Measurements from ENCODE around the gene SMARCA5. TPM values are rescaled to one million over a fixed set of nuclear protein-coding genes. Genes with fewer than 3 reads are reported as not detected.

SMARCA5 gene
- total RNA-seq, 4 donors from 2014 or later = 21.5 to 35.9 (median 26.2) TPM

DNA sequence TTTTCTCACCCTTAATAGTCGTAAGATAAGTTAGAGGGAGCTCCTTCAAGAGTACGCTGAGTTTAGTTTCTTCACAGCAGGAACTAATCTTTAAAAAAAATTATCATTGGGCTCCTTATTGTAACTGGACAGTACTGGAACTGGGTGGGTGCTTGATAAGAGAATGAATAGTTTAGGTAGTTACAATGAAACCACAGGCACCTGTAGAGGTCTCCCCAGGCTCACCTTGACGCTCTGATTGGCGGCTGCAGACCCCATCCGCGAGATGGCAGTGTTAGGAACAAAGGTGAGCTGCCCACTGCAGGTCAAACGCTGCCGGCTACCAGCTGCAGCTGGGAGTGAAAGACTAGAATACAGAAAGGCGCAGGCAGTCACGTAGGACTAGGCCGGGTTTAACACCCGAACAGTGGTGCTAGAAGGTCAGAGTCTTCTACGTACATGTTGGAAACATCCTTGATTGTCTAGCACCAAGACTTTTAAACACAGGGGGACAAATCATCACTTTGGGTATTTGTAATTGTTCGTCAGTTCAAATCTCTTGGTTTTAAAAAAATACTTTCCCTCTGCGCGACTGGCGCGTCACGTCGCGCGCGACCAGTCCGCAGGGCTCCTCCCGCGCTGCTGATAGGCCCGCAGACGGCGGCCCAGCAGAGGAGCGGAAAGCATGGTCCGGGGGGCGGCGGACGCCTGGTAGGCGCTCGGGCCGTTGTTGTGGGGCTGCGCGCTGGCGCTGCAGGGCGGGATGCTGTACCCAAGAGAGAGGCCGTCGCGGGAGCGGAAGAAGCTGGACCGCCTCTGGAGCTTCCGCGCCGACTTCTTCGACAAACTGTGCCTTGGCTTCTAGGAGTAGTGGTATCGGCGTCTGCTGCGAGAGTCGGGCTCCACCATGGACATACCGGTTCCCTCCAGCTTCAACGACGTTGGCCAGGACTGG, 45.6 kb downstream of the SMARCA5 start:
- Histone ChIP-seq H3K9me3 (no peaks in the 10 kb centered on the region), H3K4me1 (peaks cover 0 to 6% (median 0%) of the 10 kb centered on the region in 4 donors), H3K36me3 (peaks cover 0 to 6% (median 0%) of the 10 kb centered on the region in 3 donors), H3K4me3 (peak overlapping the region; percentile 41 to 66 (median 59)), H3K27ac (peak overlapping the region; percentile 33 to 74 (median 60)), H3K27me3 (no peaks in the 10 kb centered on the region)
- TF ChIP-seq POLR2A (IDR thresholded peaks at IDR 0.05) = peak in 1 of 2 donors; percentile 15
- TF ChIP-seq, protein P1, sequence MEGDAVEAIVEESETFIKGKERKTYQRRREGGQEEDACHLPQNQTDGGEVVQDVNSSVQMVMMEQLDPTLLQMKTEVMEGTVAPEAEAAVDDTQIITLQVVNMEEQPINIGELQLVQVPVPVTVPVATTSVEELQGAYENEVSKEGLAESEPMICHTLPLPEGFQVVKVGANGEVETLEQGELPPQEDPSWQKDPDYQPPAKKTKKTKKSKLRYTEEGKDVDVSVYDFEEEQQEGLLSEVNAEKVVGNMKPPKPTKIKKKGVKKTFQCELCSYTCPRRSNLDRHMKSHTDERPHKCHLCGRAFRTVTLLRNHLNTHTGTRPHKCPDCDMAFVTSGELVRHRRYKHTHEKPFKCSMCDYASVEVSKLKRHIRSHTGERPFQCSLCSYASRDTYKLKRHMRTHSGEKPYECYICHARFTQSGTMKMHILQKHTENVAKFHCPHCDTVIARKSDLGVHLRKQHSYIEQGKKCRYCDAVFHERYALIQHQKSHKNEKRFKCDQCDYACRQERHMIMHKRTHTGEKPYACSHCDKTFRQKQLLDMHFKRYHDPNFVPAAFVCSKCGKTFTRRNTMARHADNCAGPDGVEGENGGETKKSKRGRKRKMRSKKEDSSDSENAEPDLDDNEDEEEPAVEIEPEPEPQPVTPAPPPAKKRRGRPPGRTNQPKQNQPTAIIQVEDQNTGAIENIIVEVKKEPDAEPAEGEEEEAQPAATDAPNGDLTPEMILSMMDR (IDR thresholded peaks at IDR 0.05) = peak; percentile 22 to 59 (median 40)
- DNase-seq = peak; percentile 73 to 92 (median 82)

GRCh38 chr4:143559757-143560147, 46.2 kb downstream of the SMARCA5 start:
- Histone ChIP-seq H3K4me1 (peaks cover 0 to 6% (median 0%) of the 10 kb centered on the region in 4 donors), H3K27ac (peak overlapping the region in 2 of 4 donors; percentile 33 to 74), H3K27me3 (no peaks in the 10 kb centered on the region), H3K4me3 (peak overlapping the region; percentile 41 to 66 (median 59)), H3K9me3 (no peaks in the 10 kb centered on the region), H3K36me3 (no peaks in the 10 kb centered on the region)
- DNase-seq = peak in 1 of 3 donors; percentile 18
- TF ChIP-seq, protein P1 (IDR thresholded peaks at IDR 0.05) = no peak
- no peak for TF ChIP-seq POLR2A (IDR thresholded peaks at IDR 0.05)

DNA sequence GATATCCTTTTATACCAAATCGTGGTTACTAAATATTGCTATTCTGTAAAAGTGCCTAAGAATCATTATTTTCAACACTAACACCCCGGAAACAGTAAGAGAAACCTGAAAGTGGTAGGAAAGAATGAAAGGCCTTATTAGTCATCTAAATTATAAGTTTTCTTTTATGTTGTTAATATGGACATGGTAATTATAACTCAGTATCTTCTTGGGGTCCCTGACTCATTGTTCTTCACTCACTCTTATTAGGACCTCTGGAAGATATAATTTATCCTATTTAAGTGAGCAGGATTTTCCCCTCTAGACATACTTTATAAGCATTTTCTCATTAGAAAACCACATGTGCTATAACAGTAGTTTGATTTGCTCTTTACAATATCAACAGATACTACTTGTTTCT, 51.0 kb downstream of the SMARCA5 start:
- no peak for DNase-seq
- TF ChIP-seq, protein P1 (IDR thresholded peaks at IDR 0.05) = no peak
- TF ChIP-seq POLR2A (IDR thresholded peaks at IDR 0.05) = no peak

GRCh38 chr4:143575331-143575730, 61.8 kb downstream of the SMARCA5 start:
- no peak for TF ChIP-seq POLR2A (IDR thresholded peaks at IDR 0.05)
- TF ChIP-seq, protein P1 (IDR thresholded peaks at IDR 0.05) = no peak
- Histone ChIP-seq H3K4me1 (no peaks in the 10 kb centered on the region), H3K27me3 (no peaks in the 10 kb centered on the region), H3K36me3 (no peaks in the 10 kb centered on the region), H3K4me3 (no peak overlapping the region), H3K27ac (no peak overlapping the region), H3K9me3 (no peaks in the 10 kb centered on the region)
- DNase-seq = no peak

More for the DNA sequence above, 51.0 kb downstream of the SMARCA5 start:
- H3K9me3 ChIP-seq = no peaks in the 10 kb centered on the region
- no peak overlapping the region for H3K4me3 ChIP-seq
- no peaks in the 10 kb centered on the region for H3K27me3 ChIP-seq
- H3K4me1 ChIP-seq = no peaks in the 10 kb centered on the region
- no peak overlapping the region for H3K27ac ChIP-seq
- no peaks in the 10 kb centered on the region for H3K36me3 ChIP-seq

- Histone ChIP-seq H3K27ac (no peak overlapping the region), H3K4me1 (no peaks in the 10 kb centered on the region), H3K36me3 (no peaks in the 10 kb centered on the region), H3K4me3 (no peak overlapping the region), H3K9me3 (peaks cover 0 to 6% (median 0%) of the 10 kb centered on the region in 4 donors), H3K27me3 (no peaks in the 10 kb centered on the region)
- TF ChIP-seq POLR2A (IDR thresholded peaks at IDR 0.05) = no peak
- DNase-seq = no peak
These were observed 67.9 kb downstream of the SMARCA5 start for GRCh38 chr4:143581331-143581946.

DNA sequence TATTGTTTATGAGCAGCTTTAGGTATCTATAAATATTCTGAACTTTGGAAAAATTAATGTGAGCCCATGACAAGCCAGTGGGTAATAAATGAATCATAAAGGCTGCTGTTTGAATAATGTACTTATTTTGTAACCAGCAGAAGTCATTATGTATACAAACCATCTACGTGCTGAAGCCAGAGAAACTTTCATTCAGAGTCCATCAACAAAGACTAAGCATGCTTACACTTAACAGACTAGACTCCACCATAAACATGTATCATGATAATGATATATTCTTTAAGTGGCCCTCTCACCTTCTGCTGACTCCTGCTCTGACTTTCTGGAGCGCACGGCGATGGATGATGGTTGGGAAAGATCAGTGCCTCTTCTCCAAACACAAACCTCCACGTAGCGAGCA, 72.0 kb downstream of the SMARCA5 start:
- Histone ChIP-seq H3K36me3 (no peaks in the 10 kb centered on the region), H3K9me3 (peaks cover 0 to 6% (median 0%) of the 10 kb centered on the region in 4 donors), H3K4me3 (no peak overlapping the region), H3K27me3 (no peaks in the 10 kb centered on the region), H3K27ac (no peak overlapping the region), H3K4me1 (no peaks in the 10 kb centered on the region)
- TF ChIP-seq POLR2A (IDR thresholded peaks at IDR 0.05) = no peak
- TF ChIP-seq, protein P1 (IDR thresholded peaks at IDR 0.05) = no peak
- no peak for DNase-seq

Data from Peyer's patch (tissue), 4 donors.